ENCODE results near the gene TRPC3. TPM values are rescaled to one million over a fixed set of nuclear protein-coding genes. Genes with fewer than 3 reads are reported as not detected.

The TRPC3 gene
- total RNA-seq, 1 experiment from 2014 or later = 0.25 TPM

- H3K4me2 ChIP-seq (ENCODE audit: low read length) = peak within 1 kb of the TSS; percentile 75
- peaks cover 17% of the 10 kb centered on the region for H3K79me2 ChIP-seq (ENCODE audit: insufficient read depth, low read length)
- ATAC-seq (peak; percentile 97), DNase-seq (ENCODE audit: low read depth, low spot score) (peak; percentile 94)
- H3K36me3 ChIP-seq (ENCODE audit: control insufficient read depth in 1 of 2, insufficient read depth in 2 of 2, low read length in 2 of 2) = peaks cover 8 to 23% of the 10 kb centered on the region in 2 experiments
- TF ChIP-seq SIN3A (IDR thresholded peaks at IDR 0.05; ENCODE audit: low read depth) = peak; percentile 21; the same call in 1 of the 2 replicates
- TF ChIP-seq ZFX (IDR thresholded peaks at IDR 0.05) = peak; percentile 53
- TF ChIP-seq POLR2A (IDR thresholded peaks at IDR 0.05; ENCODE audit: borderline replicate concordance, extremely low read depth, insufficient read depth, insufficient read length) = peak; percentile 96
- TF ChIP-seq YY1 (IDR thresholded peaks at IDR 0.05; ENCODE audit: extremely low read depth, insufficient replicate concordance, low read depth, low read length) = peak; percentile 7
- peak; percentile 98 for TF ChIP-seq POLR2AphosphoS5 (IDR thresholded peaks at IDR 0.05; ENCODE audit: low read depth, low read length)
- TF ChIP-seq MAX (IDR thresholded peaks at IDR 0.05) = peak; percentile 41; the same call in 1 of the 2 replicates
- TF ChIP-seq ZBTB33 (IDR thresholded peaks at IDR 0.05; ENCODE audit: extremely low read depth, insufficient replicate concordance, low read length) = no peak
- TF ChIP-seq EZH2phosphoT487 (IDR thresholded peaks at IDR 0.05; ENCODE audit: borderline replicate concordance) = no peak
- BruUV-seq (replicated peaks) = no TSS peak
- no peaks in the 10 kb centered on the region for H3K9me3 ChIP-seq (ENCODE audit: control insufficient read depth in 1 of 2, insufficient read depth in 1 of 2, low read depth in 1 of 2, low read length in 2 of 2)
- H3K9ac ChIP-seq (ENCODE audit: low read length) = peak within 1 kb of the TSS; percentile 82
- RAD21 ChIA-PET (ENCODE audit: low non-redundant PET in 1 of 2, low total read pairs in 2 of 2, uncharacterized antibody in 2 of 2, unreplicated experiment in 2 of 2) = no interaction called here
- peak within 1 kb of the TSS; percentile 92 for H2AFZ ChIP-seq (ENCODE audit: low read depth, low read length, poor library complexity, severe bottlenecking)
- H3K27ac ChIP-seq (ENCODE audit: low read depth, low read length) = peak within 1 kb of the TSS; percentile 59
- intact Hi-C loops (cut with micrococcal nuclease) = no loop called here
- H4K20me1 ChIP-seq (ENCODE audit: insufficient read depth) = no peaks in the 10 kb centered on the region
- CTCF ChIA-PET = interaction anchor here (0.6 kb wide), 1 partner anchor 855 kb away, joined by 3 read pairs; no protein-coding TSS in a partner anchor
- H3K27me3 ChIP-seq (ENCODE audit: insufficient read depth, low read length) = no peaks in the 10 kb centered on the region
- peaks cover 3 to 12% of the 10 kb centered on the region in 2 experiments; a peak in 2 of 4 replicates for H3K4me1 ChIP-seq (ENCODE audit: control insufficient read depth in 1 of 2, insufficient read depth in 2 of 2, low read length in 2 of 2)
- peak within 1 kb of the TSS; percentile 88 to 90 for H3K4me3 ChIP-seq (replicated peaks in 1 of 2; ENCODE audit: low read depth in 1 of 2, low read length in 2 of 2)
- no peaks in the 10 kb centered on the region for H3K9me2 ChIP-seq (ENCODE audit: insufficient read depth)
- POLR2A ChIA-PET = no interaction called here
Observed at GRCh38 chr4:121869841-121870822, 81.7 kb downstream of the TRPC3 start, which contains the start of gene BBS7. TSS of gene BBS7 (minus strand) at chr4:121870474. CDS start at chr4:121870313, 161 bp downstream.

Data from HCT116 (cell line).